ENCODE results near the gene LPCAT1. TPM values are rescaled to one million over a fixed set of nuclear protein-coding genes. Genes with fewer than 3 reads are reported as not detected.

LPCAT1 gene
- total RNA-seq, 2 donors from 2014 or later: 53.9 to 54.6 TPM

GRCh38 chr5:1473746-1474145, 50.0 kb downstream of the LPCAT1 start:
- H3K4me3 ChIP-seq: no peak overlapping the region
- no peak for TF ChIP-seq CTCF (IDR thresholded peaks at IDR 0.05)
- no peaks in the 10 kb centered on the region for H3K4me1 ChIP-seq (ENCODE audit: control insufficient read depth in 1 of 2, low read depth in 2 of 2)
- H3K36me3 ChIP-seq: peaks cover 38% of the 10 kb centered on the region
- no peak overlapping the region for H3K27ac ChIP-seq
- no peak for DNase-seq (ENCODE audit: low spot score)
- H3K9me3 ChIP-seq: no peaks in the 10 kb centered on the region
- no peaks in the 10 kb centered on the region for H3K27me3 ChIP-seq (replicated peaks; ENCODE audit: insufficient read depth)
- no peak for ATAC-seq (ENCODE audit: insufficient number of reproducible peaks, low FRiP score, low read depth)

GRCh38 chr5:1472964-1473628, 50.7 kb downstream of the LPCAT1 start:
- no peaks in the 10 kb centered on the region for H3K27me3 ChIP-seq (replicated peaks; ENCODE audit: insufficient read depth)
- H3K27ac ChIP-seq: no peak overlapping the region
- no peak overlapping the region for H3K4me3 ChIP-seq
- no peak for TF ChIP-seq CTCF (IDR thresholded peaks at IDR 0.05)
- H3K9me3 ChIP-seq: no peaks in the 10 kb centered on the region
- peaks cover 35% of the 10 kb centered on the region for H3K36me3 ChIP-seq
- no peak for ATAC-seq (ENCODE audit: insufficient number of reproducible peaks, low FRiP score, low read depth)
- no peaks in the 10 kb centered on the region for H3K4me1 ChIP-seq (ENCODE audit: control insufficient read depth in 1 of 2, low read depth in 2 of 2)
- no peak for DNase-seq (ENCODE audit: low spot score)

GRCh38 chr5:1471997-1472963, 51.5 kb downstream of the LPCAT1 start:
- no peaks in the 10 kb centered on the region for H3K27me3 ChIP-seq (replicated peaks; ENCODE audit: insufficient read depth)
- H3K4me3 ChIP-seq: no peak overlapping the region
- ATAC-seq (ENCODE audit: insufficient number of reproducible peaks, low FRiP score, low read depth) (no peak), DNase-seq (ENCODE audit: low spot score) (no peak)
- H3K27ac ChIP-seq: no peak overlapping the region
- TF ChIP-seq CTCF (IDR thresholded peaks at IDR 0.05): no peak
- H3K4me1 ChIP-seq (ENCODE audit: control insufficient read depth in 1 of 2, low read depth in 2 of 2): no peaks in the 10 kb centered on the region
- no peaks in the 10 kb centered on the region for H3K9me3 ChIP-seq
- peaks cover 34% of the 10 kb centered on the region for H3K36me3 ChIP-seq

GRCh38 chr5:1471240-1471853, 52.4 kb downstream of the LPCAT1 start:
- H3K27ac ChIP-seq: no peak overlapping the region
- no peak for TF ChIP-seq CTCF (IDR thresholded peaks at IDR 0.05)

GRCh38 chr5:1470762-1471211, 53.0 kb downstream of the LPCAT1 start:
- Histone ChIP-seq H3K4me1 (ENCODE audit: control insufficient read depth in 1 of 2, low read depth in 2 of 2) (no peaks in the 10 kb centered on the region), H3K27ac (no peak overlapping the region), H3K4me3 (no peak overlapping the region), H3K9me3 (no peaks in the 10 kb centered on the region), H3K27me3 (replicated peaks; ENCODE audit: insufficient read depth) (no peaks in the 10 kb centered on the region), H3K36me3 (peaks cover 33% of the 10 kb centered on the region)
- DNase-seq (ENCODE audit: low spot score): no peak
- ATAC-seq (ENCODE audit: insufficient number of reproducible peaks, low FRiP score, low read depth): no peak
- no peak for TF ChIP-seq CTCF (IDR thresholded peaks at IDR 0.05)

More at GRCh38 chr5:1471240-1471853, 52.4 kb downstream of the LPCAT1 start:
- Histone ChIP-seq H3K9me3 (no peaks in the 10 kb centered on the region), H3K4me1 (ENCODE audit: control insufficient read depth in 1 of 2, low read depth in 2 of 2) (no peaks in the 10 kb centered on the region), H3K4me3 (no peak overlapping the region), H3K27me3 (replicated peaks; ENCODE audit: insufficient read depth) (no peaks in the 10 kb centered on the region), H3K36me3 (peaks cover 29% of the 10 kb centered on the region)
- DNase-seq (ENCODE audit: low spot score) (no peak), ATAC-seq (ENCODE audit: insufficient number of reproducible peaks, low FRiP score, low read depth) (no peak)

All from thoracic aorta (tissue), 2 donors.